DOHH2 (cell line): Measurements from ENCODE around the gene C11orf91.

Experiments
- H3F3A ChIP-seq: fragments of 200-600 bp; sonication (generic), shearing (Covaris generic); 2 replicates; pipeline ENCODE4 v1.6.0; 2016; ENCODE audit warnings: antibody characterized with exemption, mild to moderate bottlenecking; ENCODE audit not compliant: control insufficient read depth, insufficient read depth
- H3K27ac ChIP-seq: fragments of 200-600 bp; sonication (generic); 2 replicates; pipeline ENCODE4 v1.5.1; 2014; ENCODE audit warnings: low read depth, mild to moderate bottlenecking, low read length, moderate library complexity
- H3K27me3 ChIP-seq: fragments of 200-600 bp; sonication (generic); 2 replicates; pipeline ENCODE4 v1.6.1; 2014; ENCODE audit warnings: mild to moderate bottlenecking, low read length, mixed read lengths; ENCODE audit not compliant: control insufficient read depth
- H3K36me3 ChIP-seq: fragments of 200-600 bp; sonication (generic); 2 replicates; pipeline ENCODE4 v1.6.1; 2014; ENCODE audit warnings: mild to moderate bottlenecking, low read length, moderate library complexity, mixed read lengths; ENCODE audit not compliant: control insufficient read depth
- H3K4me1 ChIP-seq: fragments of 200-600 bp; sonication (generic); 2 replicates; pipeline ENCODE4 v1.6.1; 2014; ENCODE audit warnings: mild to moderate bottlenecking, low read length, mixed read lengths; ENCODE audit not compliant: control insufficient read depth
- H3K4me2 ChIP-seq: fragments of 200-600 bp; sonication (generic); 2 replicates; pipeline ENCODE4 v1.6.0; 2014; ENCODE audit warnings: mild to moderate bottlenecking, low read length, moderate library complexity
- H3K4me3 ChIP-seq: fragments of 200-600 bp; sonication (generic); 2 replicates; pipeline ENCODE4 v1.5.1; 2014; ENCODE audit warnings: mild to moderate bottlenecking, low read length, mixed read lengths
- H3K79me2 ChIP-seq: fragments of 200-600 bp; sonication (generic); 2 replicates; pipeline ENCODE4 v1.6.1; 2014; ENCODE audit warnings: mild to moderate bottlenecking, low read length, mixed read lengths; ENCODE audit not compliant: control insufficient read depth
- H3K9me2 ChIP-seq: fragments of 200-600 bp; sonication (generic); replicated peaks from 2 replicates; pipeline ENCODE4 v1.6.1; 2014; ENCODE audit warnings: mild to moderate bottlenecking, low read length, mixed read lengths; ENCODE audit not compliant: control insufficient read depth
- H3K9me3 ChIP-seq: fragments of 200-600 bp; sonication (generic); 2 replicates; pipeline ENCODE4 v1.6.1; 2014; ENCODE audit warnings: antibody characterized with exemption, low read length, mixed read lengths; ENCODE audit not compliant: control insufficient read depth, insufficient read depth
- H4K20me1 ChIP-seq: fragments of 200-600 bp; sonication (generic); 2 replicates; pipeline ENCODE4 v1.6.0; 2014; ENCODE audit warnings: low read depth, mild to moderate bottlenecking, antibody characterized with exemption, low read length, moderate library complexity; ENCODE audit not compliant: control insufficient read depth, insufficient read depth
- EZH2phosphoT487 ChIP-seq: fragments of 200-600 bp; sonication (generic); IDR thresholded peaks from 2 replicates; pipeline ENCODE4 v1.6.1; 2017; ENCODE audit warnings: borderline replicate concordance, mild to moderate bottlenecking, antibody characterized with exemption, low read length, moderate library complexity, mixed read lengths
- TF ChIP-seq, protein P1 (sequence below): fragments of 200-600 bp; sonication (generic); IDR thresholded peaks from one replicate; pipeline ENCODE4 v1.5.1; 2014; ENCODE audit warnings: antibody characterized with exemption, mild to moderate bottlenecking, low read depth, low read length; ENCODE audit not compliant: poor library complexity, severe bottlenecking

C11orf91 gene

DNA sequence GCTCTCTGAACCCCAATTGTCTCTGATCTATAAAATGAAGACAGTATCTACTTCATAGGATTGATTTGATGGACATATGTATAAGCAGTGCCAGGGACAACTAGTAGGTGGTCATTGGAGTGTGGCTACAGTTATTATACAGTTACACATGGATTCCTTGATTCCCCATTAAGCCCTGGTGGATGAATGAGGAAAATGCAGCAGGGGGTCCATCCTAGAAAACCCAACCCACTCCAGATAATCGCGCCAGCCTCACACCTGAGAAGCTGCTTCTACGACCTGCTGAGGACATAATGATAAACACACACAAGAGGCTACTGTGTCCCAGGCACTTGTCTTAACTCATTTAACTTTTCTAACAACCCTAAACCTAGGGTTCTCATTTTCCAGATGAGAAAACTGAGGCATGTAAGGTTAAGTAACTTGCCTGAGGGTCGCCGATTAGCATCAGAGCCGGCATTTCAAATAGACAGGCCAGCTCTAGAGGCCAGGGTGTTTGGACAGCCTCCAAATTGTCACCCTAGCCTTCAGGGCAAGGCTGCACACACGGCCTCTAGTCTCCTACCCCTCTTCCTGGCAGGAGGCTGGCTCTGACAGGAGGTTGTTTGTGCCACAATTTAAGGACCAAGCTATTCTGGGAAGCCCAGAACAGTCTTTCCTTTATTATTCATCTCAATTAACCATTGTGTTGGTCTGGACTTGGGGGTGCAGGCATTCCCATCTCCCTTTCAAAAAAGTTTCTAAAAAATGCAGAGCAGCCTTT is 3.8 kb upstream of the C11orf91 start:
- Histone ChIP-seq H3K4me1 (peaks cover 15% of the 10 kb centered on the region), H4K20me1 (no peaks in the 10 kb centered on the region), H3K9me3 (no peaks in the 10 kb centered on the region), H3K4me3 (no peak overlapping the region), H3K27ac (no peak overlapping the region), H3K9me2 (no peaks in the 10 kb centered on the region), H3K36me3 (peaks cover under 1% of the 10 kb centered on the region; the same call in 1 of the 2 replicates), H3K27me3 (peaks cover 8% of the 10 kb centered on the region), H3K4me2 (no peak overlapping the region), H3F3A (no peaks in the 10 kb centered on the region), H3K79me2 (no peaks in the 10 kb centered on the region)
- TF ChIP-seq, protein P1, sequence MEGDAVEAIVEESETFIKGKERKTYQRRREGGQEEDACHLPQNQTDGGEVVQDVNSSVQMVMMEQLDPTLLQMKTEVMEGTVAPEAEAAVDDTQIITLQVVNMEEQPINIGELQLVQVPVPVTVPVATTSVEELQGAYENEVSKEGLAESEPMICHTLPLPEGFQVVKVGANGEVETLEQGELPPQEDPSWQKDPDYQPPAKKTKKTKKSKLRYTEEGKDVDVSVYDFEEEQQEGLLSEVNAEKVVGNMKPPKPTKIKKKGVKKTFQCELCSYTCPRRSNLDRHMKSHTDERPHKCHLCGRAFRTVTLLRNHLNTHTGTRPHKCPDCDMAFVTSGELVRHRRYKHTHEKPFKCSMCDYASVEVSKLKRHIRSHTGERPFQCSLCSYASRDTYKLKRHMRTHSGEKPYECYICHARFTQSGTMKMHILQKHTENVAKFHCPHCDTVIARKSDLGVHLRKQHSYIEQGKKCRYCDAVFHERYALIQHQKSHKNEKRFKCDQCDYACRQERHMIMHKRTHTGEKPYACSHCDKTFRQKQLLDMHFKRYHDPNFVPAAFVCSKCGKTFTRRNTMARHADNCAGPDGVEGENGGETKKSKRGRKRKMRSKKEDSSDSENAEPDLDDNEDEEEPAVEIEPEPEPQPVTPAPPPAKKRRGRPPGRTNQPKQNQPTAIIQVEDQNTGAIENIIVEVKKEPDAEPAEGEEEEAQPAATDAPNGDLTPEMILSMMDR = no peak
- no peak for TF ChIP-seq EZH2phosphoT487

DNA sequence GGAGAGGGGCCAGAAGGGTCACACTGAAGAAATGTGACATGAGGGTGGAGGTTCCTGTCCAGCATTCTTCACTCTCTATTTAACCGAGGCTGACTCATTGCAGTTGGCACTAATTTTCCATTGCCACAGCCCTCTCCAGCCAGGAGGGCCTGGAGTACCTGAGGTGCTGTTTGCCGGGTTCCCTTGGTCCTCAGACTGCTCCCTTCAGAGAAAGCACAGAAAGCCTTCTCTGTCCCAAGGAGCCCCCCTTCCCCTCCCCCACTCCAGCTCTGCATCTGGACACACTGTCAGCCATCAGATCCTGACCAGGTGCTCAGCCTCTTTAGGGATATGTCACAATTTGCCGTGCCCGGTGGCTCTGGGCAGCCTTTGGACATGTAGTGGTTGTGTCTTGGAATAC is 3.2 kb upstream of the C11orf91 start:
- TF ChIP-seq, protein P1 = no peak
- Histone ChIP-seq H3K27me3 (peaks cover 15% of the 10 kb centered on the region), H3K27ac (no peak overlapping the region), H3K4me1 (peaks cover 15% of the 10 kb centered on the region), H3K36me3 (no peaks in the 10 kb centered on the region; the same call in 1 of the 2 replicates), H4K20me1 (no peaks in the 10 kb centered on the region), H3K79me2 (no peaks in the 10 kb centered on the region), H3K4me3 (no peak overlapping the region), H3K9me3 (no peaks in the 10 kb centered on the region), H3K4me2 (no peak overlapping the region), H3F3A (no peaks in the 10 kb centered on the region), H3K9me2 (no peaks in the 10 kb centered on the region)

DNA sequence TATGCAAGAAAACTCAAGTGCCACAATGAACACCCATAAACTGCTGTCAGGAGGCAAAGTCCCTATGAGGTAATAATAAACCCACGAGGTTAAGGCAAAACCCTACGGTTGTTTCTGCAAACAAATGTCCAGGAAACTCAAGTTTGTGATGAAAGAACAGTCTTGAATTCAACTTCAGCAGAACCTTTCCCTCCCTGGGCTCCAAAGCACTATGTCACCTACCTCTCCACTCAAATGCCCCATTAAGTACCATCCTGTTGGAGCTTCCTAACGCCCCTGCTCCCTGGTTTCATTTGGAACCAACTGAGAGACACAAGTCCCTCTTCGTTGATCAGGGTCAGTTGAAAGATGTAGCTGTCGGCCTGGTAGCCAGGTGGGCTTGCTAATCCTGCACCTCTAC is 2.6 kb upstream of the C11orf91 start:
- no peaks in the 10 kb centered on the region for H3F3A ChIP-seq
- TF ChIP-seq, protein P1 = no peak
- TF ChIP-seq EZH2phosphoT487 = no peak
- no peak overlapping the region for H3K4me3 ChIP-seq
- H3K27ac ChIP-seq = no peak overlapping the region
- H3K9me3 ChIP-seq = no peaks in the 10 kb centered on the region
- no peaks in the 10 kb centered on the region for H3K9me2 ChIP-seq
- H3K4me1 ChIP-seq = peaks cover 15% of the 10 kb centered on the region
- H3K36me3 ChIP-seq = no peaks in the 10 kb centered on the region; the same call in 1 of the 2 replicates
- H3K79me2 ChIP-seq = no peaks in the 10 kb centered on the region
- no peaks in the 10 kb centered on the region for H4K20me1 ChIP-seq
- H3K4me2 ChIP-seq = no peak overlapping the region
- H3K27me3 ChIP-seq = peaks cover 18% of the 10 kb centered on the region
